Activated CD4-positive, CD25-positive, alpha-beta regulatory T cell treated with anti-CD3 and anti-CD28 coated beads, Interleukin-2, amount 50 U/mL, for 72 hours (primary cell): Measurements from ENCODE around the gene MYO18A.
"Not testable (repeated sequence)": the region's sequence is repeated elsewhere in the genome, so short reads cannot be mapped to it uniquely, and the experiment has no call there.

Experiments
- DNase-seq: peaks from one replicate; pipeline ENCODE4 v3.0.0; 2021

MYO18A gene, protein sequence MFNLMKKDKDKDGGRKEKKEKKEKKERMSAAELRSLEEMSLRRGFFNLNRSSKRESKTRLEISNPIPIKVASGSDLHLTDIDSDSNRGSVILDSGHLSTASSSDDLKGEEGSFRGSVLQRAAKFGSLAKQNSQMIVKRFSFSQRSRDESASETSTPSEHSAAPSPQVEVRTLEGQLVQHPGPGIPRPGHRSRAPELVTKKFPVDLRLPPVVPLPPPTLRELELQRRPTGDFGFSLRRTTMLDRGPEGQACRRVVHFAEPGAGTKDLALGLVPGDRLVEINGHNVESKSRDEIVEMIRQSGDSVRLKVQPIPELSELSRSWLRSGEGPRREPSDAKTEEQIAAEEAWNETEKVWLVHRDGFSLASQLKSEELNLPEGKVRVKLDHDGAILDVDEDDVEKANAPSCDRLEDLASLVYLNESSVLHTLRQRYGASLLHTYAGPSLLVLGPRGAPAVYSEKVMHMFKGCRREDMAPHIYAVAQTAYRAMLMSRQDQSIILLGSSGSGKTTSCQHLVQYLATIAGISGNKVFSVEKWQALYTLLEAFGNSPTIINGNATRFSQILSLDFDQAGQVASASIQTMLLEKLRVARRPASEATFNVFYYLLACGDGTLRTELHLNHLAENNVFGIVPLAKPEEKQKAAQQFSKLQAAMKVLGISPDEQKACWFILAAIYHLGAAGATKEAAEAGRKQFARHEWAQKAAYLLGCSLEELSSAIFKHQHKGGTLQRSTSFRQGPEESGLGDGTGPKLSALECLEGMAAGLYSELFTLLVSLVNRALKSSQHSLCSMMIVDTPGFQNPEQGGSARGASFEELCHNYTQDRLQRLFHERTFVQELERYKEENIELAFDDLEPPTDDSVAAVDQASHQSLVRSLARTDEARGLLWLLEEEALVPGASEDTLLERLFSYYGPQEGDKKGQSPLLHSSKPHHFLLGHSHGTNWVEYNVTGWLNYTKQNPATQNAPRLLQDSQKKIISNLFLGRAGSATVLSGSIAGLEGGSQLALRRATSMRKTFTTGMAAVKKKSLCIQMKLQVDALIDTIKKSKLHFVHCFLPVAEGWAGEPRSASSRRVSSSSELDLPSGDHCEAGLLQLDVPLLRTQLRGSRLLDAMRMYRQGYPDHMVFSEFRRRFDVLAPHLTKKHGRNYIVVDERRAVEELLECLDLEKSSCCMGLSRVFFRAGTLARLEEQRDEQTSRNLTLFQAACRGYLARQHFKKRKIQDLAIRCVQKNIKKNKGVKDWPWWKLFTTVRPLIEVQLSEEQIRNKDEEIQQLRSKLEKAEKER (N-terminal part only)

DNA sequence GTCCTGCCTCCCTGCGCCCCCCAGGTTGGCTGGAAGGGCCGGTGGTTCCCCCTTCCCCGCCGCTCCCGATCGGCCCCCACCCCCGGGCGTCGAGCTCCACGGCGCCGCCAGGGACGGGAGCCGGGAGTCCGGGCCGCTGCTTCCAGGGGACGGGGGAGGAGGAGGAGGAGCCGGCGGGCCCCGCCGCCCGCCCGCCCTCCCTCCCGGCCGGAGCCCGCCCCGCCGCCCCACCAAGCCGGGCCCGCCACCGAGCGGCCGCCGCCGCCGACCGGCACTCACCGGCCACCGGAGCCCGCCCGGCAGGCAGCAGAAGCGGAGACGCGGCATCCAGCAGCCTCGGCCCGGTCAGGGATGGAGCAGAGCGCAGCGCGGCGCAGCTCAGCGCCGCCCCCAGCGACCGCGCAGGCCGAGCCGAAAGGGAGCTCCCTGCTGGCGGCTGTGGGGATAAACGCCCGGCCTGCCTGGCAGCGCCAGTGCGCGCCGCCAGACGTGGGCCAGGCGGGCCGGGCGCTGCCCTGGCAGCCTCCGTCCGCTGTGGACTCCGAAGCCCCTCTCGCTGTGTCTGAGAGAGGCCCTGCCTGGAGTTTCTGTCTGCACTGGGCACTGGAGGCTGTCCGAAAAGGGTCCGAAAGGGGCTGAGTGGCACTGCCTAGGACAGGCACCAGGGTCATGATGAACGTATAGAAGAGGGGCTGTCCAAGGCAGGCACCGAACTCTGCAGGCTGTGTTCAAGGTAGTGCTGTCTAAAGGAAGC, at the start of gene MYO18A:
Gene MYO18A (minus strand): TSS at position 365 of the 754 bp plus-strand sequence. CDS start 13,458 bp downstream, outside the sequence.
- DNase-seq, result peak; percentile 86

DNA sequence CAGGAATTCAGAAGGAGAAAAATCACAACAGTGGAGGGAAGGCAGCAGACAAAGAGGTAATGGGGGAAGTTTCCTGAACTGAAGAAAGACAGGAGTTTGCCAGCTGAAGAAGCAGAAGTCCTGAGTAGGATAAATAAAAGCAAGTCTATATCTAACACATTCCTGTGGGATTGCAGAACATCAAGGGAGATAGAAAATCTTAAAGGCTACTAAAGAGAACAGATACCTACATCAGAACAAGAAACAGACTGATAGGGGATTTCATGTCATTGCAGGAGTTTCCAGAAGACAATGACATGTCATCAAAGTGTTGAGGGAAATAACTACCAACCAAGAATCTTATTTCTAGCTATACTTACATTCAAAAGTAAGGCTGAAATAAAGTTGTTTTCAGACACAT, 45.2 kb upstream of the MYO18A start:
- no peak for DNase-seq

- not testable (repeated sequence) for DNase-seq
Observed at GRCh38 chr17:29221338-29221737, 41.1 kb upstream of the MYO18A start.

DNA sequence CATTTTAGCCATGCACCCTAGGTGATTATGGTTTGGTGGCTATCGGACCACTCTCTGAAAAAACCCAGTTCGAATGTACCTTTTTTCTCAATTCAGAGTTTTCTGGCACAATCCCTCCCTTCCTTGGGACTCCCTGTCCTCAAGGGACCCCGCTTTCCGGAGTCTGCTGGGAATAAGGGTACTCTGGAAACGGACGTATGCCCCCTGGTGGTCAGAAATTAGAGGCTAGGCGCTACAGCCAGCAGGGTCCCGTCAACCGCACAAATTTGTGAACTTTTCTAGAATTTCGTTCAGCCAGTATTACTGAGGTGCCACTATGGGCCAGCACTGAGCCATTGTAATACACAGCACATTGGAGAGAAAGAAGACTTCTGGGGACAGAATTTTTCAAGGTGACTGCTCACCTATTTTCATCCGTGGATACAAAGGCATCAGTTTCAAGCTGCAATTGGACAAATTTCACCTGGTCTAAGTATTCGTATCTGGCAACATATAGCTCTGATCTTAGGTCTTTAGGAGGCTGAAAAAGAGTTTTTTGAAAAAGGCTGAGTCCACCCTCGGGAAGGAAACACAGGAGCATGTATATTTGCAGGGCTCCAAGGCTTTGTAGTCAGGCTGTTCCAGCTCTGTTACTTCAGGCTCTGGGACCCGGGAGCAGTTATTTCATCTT, 39.3 kb upstream of the MYO18A start:
- DNase-seq, result peak; percentile 71

DNA sequence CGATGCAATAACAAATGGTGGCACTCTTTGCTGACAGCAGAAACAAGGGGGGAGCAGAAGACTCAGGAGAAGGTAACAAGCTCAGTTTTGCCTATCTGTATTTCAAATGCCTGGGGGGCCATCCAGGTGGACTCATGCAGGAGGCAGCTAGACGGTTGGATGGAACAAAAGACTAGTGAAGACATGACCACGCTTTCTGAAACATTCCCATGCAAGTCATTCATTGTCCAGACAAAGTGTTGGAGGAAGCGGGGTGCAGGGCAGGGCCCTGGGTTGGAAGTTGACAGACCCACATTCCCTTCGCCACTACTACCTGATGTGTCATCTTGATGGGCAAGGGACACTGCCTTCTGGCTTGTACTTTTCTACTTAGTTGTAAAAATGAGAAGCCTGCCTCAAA, 36.7 kb upstream of the MYO18A start:
- DNase-seq, result no peak

- no peak for DNase-seq
Observed at GRCh38 chr17:29216181-29216580, 36.0 kb upstream of the MYO18A start.

GRCh38 chr17:29215717-29216116, 35.5 kb upstream of the MYO18A start:
- no peak for DNase-seq

DNA sequence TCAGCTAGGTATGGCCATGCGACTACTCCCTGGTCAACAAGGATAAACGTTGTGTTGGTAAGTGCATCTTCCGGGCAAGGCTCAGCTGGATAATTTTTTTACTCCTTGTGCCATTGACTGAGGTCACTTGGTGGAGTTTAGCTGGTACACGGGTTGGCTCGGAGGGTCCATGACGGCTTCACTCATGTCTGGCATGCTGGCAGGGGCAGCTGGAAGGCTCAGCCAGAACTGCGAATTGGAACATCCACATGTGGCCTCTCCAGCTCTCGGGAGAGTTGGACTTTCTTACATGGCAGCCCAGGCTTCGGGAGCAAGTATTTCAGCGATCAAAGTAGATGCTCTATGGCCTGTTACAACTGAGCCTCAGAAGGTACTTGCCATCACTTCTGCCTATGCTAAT, 35.0 kb upstream of the MYO18A start:
- no peak for DNase-seq

- no peak for DNase-seq
Observed at GRCh38 chr17:29214215-29215146, 34.3 kb upstream of the MYO18A start.

DNA sequence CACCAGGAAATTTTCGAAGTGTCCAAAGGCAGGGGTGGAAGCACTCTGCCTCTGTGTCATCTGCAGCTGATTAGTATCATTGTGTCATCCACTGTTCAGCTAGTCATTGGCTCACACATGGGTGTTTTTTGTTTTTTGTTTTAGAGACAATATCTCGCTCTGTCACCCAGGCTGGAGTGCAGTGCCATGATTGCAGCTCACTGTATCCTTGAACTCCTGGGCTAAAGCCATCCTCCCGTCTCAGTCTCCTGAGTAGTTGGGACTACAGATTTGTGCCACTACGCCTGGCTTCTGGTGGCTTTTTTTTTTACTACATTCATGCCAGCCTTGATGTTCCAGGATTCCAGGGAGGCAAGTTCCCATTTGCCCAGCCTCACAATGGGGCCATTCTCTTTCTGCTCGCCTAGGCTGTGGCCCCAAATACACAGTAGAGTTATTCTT, 32.5 kb upstream of the MYO18A start:
- no peak for DNase-seq

DNA sequence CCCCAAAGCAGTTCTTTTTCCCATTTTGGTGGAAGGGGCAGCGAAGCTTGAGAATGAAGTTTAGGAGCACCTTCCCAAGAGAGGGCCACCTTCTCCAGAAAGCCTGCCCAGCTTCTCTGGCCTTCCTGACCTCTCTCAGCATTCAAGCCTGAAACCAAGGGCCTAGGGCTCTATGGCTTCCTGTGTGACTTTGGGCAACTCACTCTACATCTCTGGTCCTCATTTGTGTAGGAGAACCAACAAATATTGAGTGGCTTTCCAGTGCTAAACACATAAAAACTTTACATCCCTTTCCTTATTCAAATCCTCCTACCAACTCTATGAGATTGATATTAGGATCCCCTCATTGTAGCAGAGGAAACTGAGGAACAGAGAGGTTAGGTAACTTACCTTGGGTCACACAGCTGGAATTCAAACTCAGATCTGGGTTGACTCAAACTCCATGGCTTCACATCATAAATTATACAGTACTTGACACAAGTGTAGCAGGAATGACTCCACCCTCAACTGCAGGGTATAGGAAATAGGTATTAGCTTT, 32.0 kb upstream of the MYO18A start:
- no peak for DNase-seq

- no peak for DNase-seq
Observed at GRCh38 chr17:29210879-29211278, 30.7 kb upstream of the MYO18A start.

- no peak for DNase-seq
Observed at GRCh38 chr17:29209073-29209472, 28.9 kb upstream of the MYO18A start.

GRCh38 chr17:29207975-29208374, 27.8 kb upstream of the MYO18A start:
- no peak for DNase-seq

DNA sequence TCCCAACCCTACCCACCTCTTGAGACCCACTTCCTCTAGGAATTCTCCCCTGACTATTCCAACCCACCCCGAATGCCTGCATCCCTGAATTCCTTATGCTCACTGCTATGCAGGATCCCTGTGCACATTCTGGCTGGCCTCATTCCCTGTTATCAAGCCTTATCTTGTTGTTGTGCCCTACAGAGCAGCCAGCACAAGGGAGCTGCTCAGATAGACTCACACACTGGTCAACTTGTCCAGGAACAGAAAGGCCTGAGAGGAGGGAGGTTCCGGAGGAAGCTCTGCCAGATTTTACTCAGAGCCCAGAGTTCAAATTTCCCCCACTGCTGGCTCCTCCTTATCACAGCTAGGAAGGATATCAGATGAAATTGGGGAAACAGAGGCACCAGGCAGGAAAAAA, 24.8 kb upstream of the MYO18A start:
- no peak for DNase-seq

- not testable (repeated sequence) for DNase-seq
Observed at GRCh38 chr17:29204068-29204804, 24.0 kb upstream of the MYO18A start.

DNA sequence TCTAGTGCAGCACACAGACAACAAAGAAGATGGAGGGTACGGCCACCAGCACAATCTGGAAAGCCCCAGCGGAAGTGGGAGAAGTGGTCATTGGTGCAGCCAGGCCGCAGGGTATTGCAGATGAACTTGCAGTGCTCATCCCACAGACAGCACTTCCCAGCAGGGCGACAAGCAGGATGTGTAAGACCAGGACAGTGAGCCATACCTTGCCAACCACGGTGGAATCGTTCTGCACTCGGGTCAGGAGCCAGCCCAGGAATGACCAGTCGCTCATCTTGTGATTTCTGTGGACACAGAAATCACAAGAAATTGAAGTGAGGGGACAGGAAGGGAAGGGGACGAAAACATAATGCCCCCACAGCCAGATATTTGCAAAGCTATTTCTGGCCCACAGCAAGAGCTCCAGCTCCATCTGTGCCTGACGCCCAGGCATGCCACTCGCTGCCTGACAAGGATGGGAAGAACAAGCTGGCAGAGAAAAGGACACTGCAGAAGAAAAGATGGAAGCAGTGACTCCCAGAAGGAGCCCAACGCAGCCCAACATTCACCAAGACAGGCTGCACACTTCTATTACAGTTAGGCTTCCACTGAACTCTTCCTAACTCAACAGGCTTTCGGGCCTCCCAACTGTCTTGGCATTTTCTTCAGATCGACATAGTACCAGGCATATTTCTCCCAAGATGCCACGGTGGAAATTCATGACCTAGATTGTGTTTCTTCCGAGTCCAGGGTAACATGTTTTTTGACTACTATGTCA, 17.5 kb upstream of the MYO18A start:
- no peak for DNase-seq

GRCh38 chr17:29196769-29197515, 16.7 kb upstream of the MYO18A start:
- no peak for DNase-seq
